Activated naive CD8-positive, alpha-beta T cell treated with anti-CD3 and anti-CD28 coated beads, Interleukin-2, amount 10 ng/mL, durations not matched to agents 7 days and 5 days (primary cell): ENCODE data around the gene KRTAP10-4. TPM values are rescaled to one million over a fixed set of nuclear protein-coding genes. Genes with fewer than 3 reads are reported as not detected.

Experiments used
- ATAC-seq: fragments of 150-1000 bp; cut with Tn5 transposase; one replicate; pipeline ENCODE4 v1.10.0; 2021; ENCODE audit warnings: low read depth, moderate library complexity
- POLR2A ChIA-PET: fragments of 350-600 bp; sonication (Branson Sonifier 250); formaldehyde crosslinking; loops from one replicate; lab custom pipeline; 2021; ENCODE audit warnings: antibody characterized with exemption; lab: Charles Lee
- DNase-seq: peaks from one replicate; pipeline ENCODE4 v3.0.0; 2021
- H3K27ac Mint-ChIP-seq: one replicate; pipeline ENCODE4 v1.8.0; 2022; ENCODE audit warnings: mild to moderate bottlenecking, mixed read lengths
- H3K27me3 Mint-ChIP-seq: one replicate; pipeline ENCODE4 v1.8.0; 2022; ENCODE audit warnings: mild to moderate bottlenecking, moderate library complexity, mixed read lengths
- H3K36me3 Mint-ChIP-seq: one replicate; pipeline ENCODE4 v1.8.0; 2021; ENCODE audit warnings: mild to moderate bottlenecking, mixed read lengths
- H3K4me1 Mint-ChIP-seq: one replicate; pipeline ENCODE4 v1.8.0; 2021; ENCODE audit warnings: mixed read lengths
- H3K4me3 Mint-ChIP-seq: one replicate; pipeline ENCODE4 v1.8.0; 2022; ENCODE audit warnings: mild to moderate bottlenecking, moderate library complexity, mixed read lengths
- H3K9me3 Mint-ChIP-seq: one replicate; pipeline ENCODE4 v1.8.0; 2021; ENCODE audit warnings: mixed read lengths
- total RNA-seq, 2 experiments: library from RNA; stranded (reverse); gene quantifications; one replicate each; pipeline ENCODE4 v1.2.3, GENCODE V29; 2021

Gene KRTAP10-4
- total RNA-seq, 2 experiments from 2014 or later, result not detected

DNA sequence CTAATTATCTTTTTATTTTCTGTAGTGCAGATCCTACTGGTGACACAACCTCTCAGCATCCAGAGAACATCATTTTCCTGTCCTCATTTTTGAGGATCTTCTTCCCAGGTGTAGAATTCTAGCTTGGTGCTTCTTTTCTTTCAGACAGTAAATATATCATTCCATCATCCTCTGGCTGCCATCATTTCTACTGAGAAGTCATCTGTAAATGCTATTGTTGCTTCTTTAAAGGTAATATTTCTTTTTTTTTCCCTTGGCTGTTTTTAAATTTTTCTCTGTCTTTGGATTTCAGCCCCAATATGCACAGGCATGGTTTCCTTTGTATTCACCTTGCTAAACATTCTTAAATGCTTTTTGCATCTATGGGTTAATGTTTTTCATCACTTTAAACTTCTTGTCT lies 50.0 kb downstream of the KRTAP10-4 start:
- peaks cover 12% of the 10 kb centered on the region for H3K4me1 Mint-ChIP-seq
- H3K9me3 Mint-ChIP-seq, result peaks cover 39% of the 10 kb centered on the region
- POLR2A ChIA-PET, result no interaction called here

More for the DNA sequence above, 50.0 kb downstream of the KRTAP10-4 start:
- H3K4me3 Mint-ChIP-seq, result no peak overlapping the region
- DNase-seq, result no peak
- ATAC-seq, result no peak
- no peaks in the 10 kb centered on the region for H3K27me3 Mint-ChIP-seq
- peaks cover 22% of the 10 kb centered on the region for H3K36me3 Mint-ChIP-seq
- H3K27ac Mint-ChIP-seq, result no peak overlapping the region

Other genes with a start within 250 kb of the KRTAP10-4 start
- gene CFAP410, start 234.3 kb upstream of the KRTAP10-4 start, total RNA-seq, result 10 to 100 TPM; 23.7 TPM
- gene TRPM2, start 220.1 kb upstream of the KRTAP10-4 start, total RNA-seq, result 10 to 100 TPM; 29.6 to 31.1 TPM
- gene LRRC3, start 118.2 kb upstream of the KRTAP10-4 start, total RNA-seq, result 1 to 10 TPM; 3.0 to 3.5 TPM
- gene KRTAP10-1, start 33.5 kb upstream of the KRTAP10-4 start, total RNA-seq, result not detected
- not detected for gene KRTAP10-2, start 22.2 kb upstream of the KRTAP10-4 start, total RNA-seq
- gene KRTAP10-3, start 14.9 kb upstream of the KRTAP10-4 start, total RNA-seq, result not detected
- not detected for gene KRTAP10-5, start 6.9 kb downstream of the KRTAP10-4 start, total RNA-seq
- not detected for gene KRTAP10-6, start 18.8 kb downstream of the KRTAP10-4 start, total RNA-seq
- gene KRTAP10-7, start 26.9 kb downstream of the KRTAP10-4 start, total RNA-seq, result not detected
- gene KRTAP10-8, start 38.4 kb downstream of the KRTAP10-4 start, total RNA-seq, result not detected
- not detected for gene KRTAP10-9, start 53.4 kb downstream of the KRTAP10-4 start, total RNA-seq
- not detected for gene KRTAP10-10, start 63.6 kb downstream of the KRTAP10-4 start, total RNA-seq
- not detected for gene KRTAP10-11, start 72.7 kb downstream of the KRTAP10-4 start, total RNA-seq
- not detected for gene KRTAP12-4, start 80.9 kb downstream of the KRTAP10-4 start, total RNA-seq
- gene KRTAP12-3, start 84.2 kb downstream of the KRTAP10-4 start, total RNA-seq, result not detected
- gene KRTAP12-2, start 93.2 kb downstream of the KRTAP10-4 start, total RNA-seq, result not detected
- not detected for gene KRTAP12-1, start 108.4 kb downstream of the KRTAP10-4 start, total RNA-seq
- not detected for gene KRTAP10-12, start 123.4 kb downstream of the KRTAP10-4 start, total RNA-seq
- not detected for gene TSPEAR, start 137.8 kb downstream of the KRTAP10-4 start, total RNA-seq
- 100 to 1,000 TPM; 111 TPM for gene UBE2G2, start 228.1 kb downstream of the KRTAP10-4 start, total RNA-seq
- 10 to 100 TPM; 81.5 to 82.6 TPM for gene SUMO3, start 244.3 kb downstream of the KRTAP10-4 start, total RNA-seq